HEK293 (cell line): Measurements from ENCODE around the gene SZT2.

Experiments used
- CTCF ChIA-PET: fragments of 350-600 bp; formaldehyde crosslinking; extraction: SDS; loops from one replicate; lab custom pipeline; 2021; ENCODE audit warnings: antibody characterized with exemption; lab: Yijun Ruan, JAX
- POLR2A ChIA-PET: fragments of 300-600 bp; formaldehyde crosslinking; extraction: SDS; loops from one replicate; lab custom pipeline; 2020; ENCODE audit warnings: antibody characterized with exemption, inconsistent platforms; lab: Yijun Ruan, JAX
- H3K27ac ChIP-seq: fragments of 200-500 bp; sonication (Bioruptor generic); 2 replicates; pipeline ENCODE4 v1.5.1; 2014; ENCODE audit warnings: low read depth, low read length, control low read depth, inconsistent platforms; ENCODE audit errors: extremely low read depth
- H3K36me3 ChIP-seq, 2 experiments: fragments of 200-500 bp in 1 of 2; sonication (Bioruptor generic) in 1 of 2; 1 replicate in 1 of 2; 2 replicates in 1 of 2; pipeline ENCODE4 v1.5.1; 2014 to 2017; ENCODE audit warnings: inconsistent platforms in 2 of 2, low read length in 2 of 2; ENCODE audit not compliant: control insufficient read depth in 2 of 2, insufficient read depth in 1 of 2
- H3K4me1 ChIP-seq: fragments of 200-500 bp; sonication (Bioruptor generic); 2 replicates; pipeline ENCODE4 v1.5.1; 2014; ENCODE audit warnings: mild to moderate bottlenecking, low read length, inconsistent platforms; ENCODE audit not compliant: control insufficient read depth, insufficient read depth
- H3K4me3 ChIP-seq: 2 replicates; pipeline ENCODE4 v1.5.1; 2011; ENCODE audit warnings: low read depth, mild to moderate bottlenecking, control low read depth, low read length, moderate library complexity
- H3K9me3 ChIP-seq: fragments of 200-500 bp; sonication (Bioruptor generic); 2 replicates; pipeline ENCODE4 v1.5.1; 2014; ENCODE audit warnings: low read depth, low read length, inconsistent platforms; ENCODE audit not compliant: control insufficient read depth, insufficient read depth
- BCL11A ChIP-seq: fragments of 450-650 bp; formaldehyde crosslinking; IDR thresholded peaks from 2 replicates; pipeline ENCODE4 v1.5.1; 2016; ENCODE audit warnings: low read depth, missing biosample characterization, missing genetic modification characterization
- BCL11B ChIP-seq: fragments of 450-650 bp; formaldehyde crosslinking; IDR thresholded peaks from 2 replicates; pipeline ENCODE4 v1.5.1; 2016; ENCODE audit warnings: low read depth, missing biosample characterization, missing genetic modification characterization
- BCL6B ChIP-seq: fragments of 450-650 bp; formaldehyde crosslinking; IDR thresholded peaks from 2 replicates; pipeline ENCODE4 v1.5.1; 2017; ENCODE audit warnings: missing biosample characterization, missing genetic modification characterization
- GLIS2 ChIP-seq: fragments of 450-650 bp; formaldehyde crosslinking; IDR thresholded peaks from 2 replicates; pipeline ENCODE4 v1.5.1; 2016; ENCODE audit warnings: missing biosample characterization, missing genetic modification characterization
- HOXD13 ChIP-seq: sonication (generic); formaldehyde crosslinking; IDR thresholded peaks from 2 replicates; pipeline ENCODE4 v1.8.0; 2022; ENCODE audit warnings: missing genetic modification reagents, borderline replicate concordance
- KLF10 ChIP-seq: fragments of 450-650 bp; IDR thresholded peaks from 2 replicates; pipeline ENCODE4 v1.5.1; 2018; ENCODE audit warnings: missing biosample characterization, mild to moderate bottlenecking, missing genetic modification characterization
- PRDM1 ChIP-seq: fragments of 450-650 bp; formaldehyde crosslinking; IDR thresholded peaks from 2 replicates; pipeline ENCODE4; 2016; ENCODE audit warnings: missing biosample characterization, missing genetic modification characterization
- SP2 ChIP-seq: fragments of 450-650 bp; formaldehyde crosslinking; IDR thresholded peaks from 2 replicates; pipeline ENCODE4 v1.5.1; 2016; ENCODE audit warnings: missing biosample characterization, missing genetic modification characterization
- YY1 ChIP-seq: fragments of 450-650 bp; formaldehyde crosslinking; IDR thresholded peaks from 2 replicates; pipeline ENCODE4 v1.5.1; 2018; ENCODE audit warnings: missing biosample characterization, missing genetic modification characterization
- ZBTB26 ChIP-seq: fragments of 450-650 bp; formaldehyde crosslinking; optimal IDR thresholded peaks from 2 replicates; pipeline ENCODE3; 2016; ENCODE audit warnings: missing biosample characterization, mild to moderate bottlenecking, missing genetic modification characterization
- ZBTB6 ChIP-seq: fragments of 450-650 bp; formaldehyde crosslinking; IDR thresholded peaks from 2 replicates; pipeline ENCODE4 v1.5.1; 2017; ENCODE audit warnings: missing biosample characterization, missing genetic modification characterization
- ZEB2 ChIP-seq: fragments of 450-650 bp; formaldehyde crosslinking; IDR thresholded peaks from 2 replicates; pipeline ENCODE4 v1.5.1; 2016; ENCODE audit warnings: missing biosample characterization, missing genetic modification characterization
- ZNF10 ChIP-seq: fragments of 450-650 bp; formaldehyde crosslinking; IDR thresholded peaks from 2 replicates; pipeline ENCODE4 v1.5.1; 2017; ENCODE audit warnings: missing biosample characterization, missing genetic modification characterization
- ZNF184 ChIP-seq: fragments of 450-650 bp; IDR thresholded peaks from 2 replicates; pipeline ENCODE4 v1.5.1; 2018; ENCODE audit warnings: missing biosample characterization, mild to moderate bottlenecking, missing genetic modification characterization
- ZNF24 ChIP-seq: fragments of 450-650 bp; formaldehyde crosslinking; IDR thresholded peaks from 2 replicates; pipeline ENCODE4 v1.5.1; 2016; ENCODE audit warnings: missing biosample characterization, missing genetic modification characterization
- ZNF280D ChIP-seq: fragments of 450-650 bp; formaldehyde crosslinking; IDR thresholded peaks from 2 replicates; pipeline ENCODE4 v1.5.1; 2016; ENCODE audit warnings: missing biosample characterization, missing genetic modification characterization
- ZNF324 ChIP-seq: fragments of 450-650 bp; formaldehyde crosslinking; IDR thresholded peaks from 2 replicates; pipeline ENCODE4 v1.5.1; 2016; ENCODE audit warnings: missing biosample characterization, missing genetic modification characterization
- ZNF785 ChIP-seq: fragments of 450-650 bp; formaldehyde crosslinking; IDR thresholded peaks from 2 replicates; pipeline ENCODE4 v1.5.1; 2016; ENCODE audit warnings: missing biosample characterization, missing genetic modification characterization
- ZNF791 ChIP-seq: fragments of 450-650 bp; formaldehyde crosslinking; IDR thresholded peaks from 2 replicates; pipeline ENCODE4 v1.5.1; 2016; ENCODE audit warnings: missing biosample characterization, missing genetic modification characterization
- ZNF843 ChIP-seq: fragments of 450-650 bp; formaldehyde crosslinking; IDR thresholded peaks from 2 replicates; pipeline ENCODE4 v1.5.1; 2016; ENCODE audit warnings: missing biosample characterization, missing genetic modification characterization
- ZSCAN5A ChIP-seq: fragments of 450-650 bp; formaldehyde crosslinking; IDR thresholded peaks from 2 replicates; pipeline ENCODE4 v1.5.1; 2016; ENCODE audit warnings: missing biosample characterization, missing genetic modification characterization
- TF ChIP-seq, protein P1 (sequence below): fragments of 450-650 bp; formaldehyde crosslinking; IDR thresholded peaks from 2 replicates; pipeline ENCODE4 v1.5.1; 2016; ENCODE audit warnings: missing biosample characterization, missing genetic modification characterization, borderline replicate concordance

Gene SZT2

GRCh38 chr1:43358121-43358745 lies 31.5 kb upstream of the SZT2 start (continued):
- TF ChIP-seq, protein P1, sequence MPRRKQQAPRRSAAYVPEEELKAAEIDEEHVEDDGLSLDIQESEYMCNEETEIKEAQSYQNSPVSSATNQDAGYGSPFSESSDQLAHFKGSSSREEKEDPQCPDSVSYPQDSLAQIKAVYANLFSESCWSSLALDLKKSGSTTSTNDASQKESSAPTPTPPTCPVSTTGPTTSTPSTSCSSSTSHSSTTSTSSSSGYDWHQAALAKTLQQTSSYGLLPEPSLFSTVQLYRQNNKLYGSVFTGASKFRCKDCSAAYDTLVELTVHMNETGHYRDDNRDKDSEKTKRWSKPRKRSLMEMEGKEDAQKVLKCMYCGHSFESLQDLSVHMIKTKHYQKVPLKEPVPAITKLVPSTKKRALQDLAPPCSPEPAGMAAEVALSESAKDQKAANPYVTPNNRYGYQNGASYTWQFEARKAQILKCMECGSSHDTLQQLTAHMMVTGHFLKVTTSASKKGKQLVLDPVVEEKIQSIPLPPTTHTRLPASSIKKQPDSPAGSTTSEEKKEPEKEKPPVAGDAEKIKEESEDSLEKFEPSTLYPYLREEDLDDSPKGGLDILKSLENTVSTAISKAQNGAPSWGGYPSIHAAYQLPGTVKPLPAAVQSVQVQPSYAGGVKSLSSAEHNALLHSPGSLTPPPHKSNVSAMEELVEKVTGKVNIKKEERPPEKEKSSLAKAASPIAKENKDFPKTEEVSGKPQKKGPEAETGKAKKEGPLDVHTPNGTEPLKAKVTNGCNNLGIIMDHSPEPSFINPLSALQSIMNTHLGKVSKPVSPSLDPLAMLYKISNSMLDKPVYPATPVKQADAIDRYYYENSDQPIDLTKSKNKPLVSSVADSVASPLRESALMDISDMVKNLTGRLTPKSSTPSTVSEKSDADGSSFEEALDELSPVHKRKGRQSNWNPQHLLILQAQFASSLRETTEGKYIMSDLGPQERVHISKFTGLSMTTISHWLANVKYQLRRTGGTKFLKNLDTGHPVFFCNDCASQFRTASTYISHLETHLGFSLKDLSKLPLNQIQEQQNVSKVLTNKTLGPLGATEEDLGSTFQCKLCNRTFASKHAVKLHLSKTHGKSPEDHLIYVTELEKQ (tag by site-specific recombination) = no peak
- 0 out of 2 replicates have a peak, but pooled peaks have one; percentile 38 for TF ChIP-seq PRDM1 (tag by site-specific recombination)
- no peak for TF ChIP-seq ZNF184
- TF ChIP-seq ZNF791 (tag by site-specific recombination) = no peak
- peak; percentile 59 for TF ChIP-seq ZNF10 (tag by site-specific recombination)
- TF ChIP-seq ZNF785 (tag by site-specific recombination) = peak; percentile 65; the same call in 1 of the 2 replicates
- TF ChIP-seq ZBTB6 = peak; percentile 98
- TF ChIP-seq ZNF324 (tag by site-specific recombination) = peak; percentile 28; the same call in 1 of the 2 replicates
- peak; percentile 20; the same call in 1 of the 2 replicates for TF ChIP-seq ZNF843 (tag by site-specific recombination)

DNA sequence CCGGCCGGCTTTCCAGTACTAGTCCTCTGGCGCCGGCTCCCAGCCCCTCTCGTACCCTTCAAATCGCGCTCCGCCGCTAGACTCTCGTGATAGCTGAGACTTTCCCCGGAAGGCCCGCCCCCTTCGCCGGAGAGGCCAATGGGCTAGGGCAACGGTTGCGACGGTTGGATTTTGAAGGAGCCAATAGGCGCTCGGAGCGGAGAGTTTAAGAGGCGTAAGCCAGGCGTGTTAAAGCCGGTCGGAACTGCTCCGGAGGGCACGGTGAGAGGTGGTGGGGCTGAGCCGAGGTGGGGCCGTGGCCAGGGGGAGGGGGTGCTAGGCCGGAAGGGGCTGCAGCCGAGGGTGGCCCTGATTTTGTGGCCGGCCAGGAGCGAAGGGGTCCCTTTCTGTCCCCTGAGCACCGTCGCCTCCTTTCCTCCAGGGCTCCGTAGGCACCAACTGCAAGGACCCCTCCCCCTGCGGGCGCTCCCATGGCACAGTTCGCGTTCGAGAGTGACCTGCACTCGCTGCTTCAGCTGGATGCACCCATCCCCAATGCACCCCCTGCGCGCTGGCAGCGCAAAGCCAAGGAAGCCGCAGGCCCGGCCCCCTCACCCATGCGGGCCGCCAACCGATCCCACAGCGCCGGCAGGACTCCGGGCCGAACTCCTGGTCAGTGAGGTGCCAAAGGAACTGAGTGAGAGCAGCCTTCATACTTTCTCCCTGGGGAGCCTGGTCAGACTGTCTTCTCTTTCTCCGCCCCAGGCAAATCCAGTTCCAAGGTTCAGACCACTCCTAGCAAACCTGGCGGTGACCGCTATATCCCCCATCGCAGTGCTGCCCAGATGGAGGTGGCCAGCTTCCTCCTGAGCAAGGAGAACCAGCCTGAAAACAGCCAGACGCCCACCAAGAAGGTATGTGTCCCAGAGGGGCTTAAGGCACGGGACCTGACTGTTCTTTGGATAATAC lies 30.7 kb upstream of the SZT2 start, which contains the start of gene CDC20:
CDC20 (plus strand) TSS at position 236 of the 948 bp plus-strand sequence; CDS start at position 471, 235 bp downstream.
- Histone ChIP-seq H3K9me3 (no peaks in the 10 kb centered on the region), H3K36me3 (peaks cover 17 to 49% of the 10 kb centered on the region in 2 experiments), H3K4me3 (peak within 1 kb of the TSS; percentile 86), H3K4me1 (peaks cover 6% of the 10 kb centered on the region), H3K27ac (peak within 1 kb of the TSS; percentile 92)
- CTCF ChIA-PET = interaction anchor here (0.8 to 3.2 kb wide), 10 partner anchors 9 to 132 kb away, joined by 3 to 11 read pairs (median 6); partner anchors contain the start of genes ELOVL1, MED8 and SZT2
- POLR2A ChIA-PET = interaction anchor here (0.6 to 2.5 kb wide), 25 partner anchors 8 to 1416 kb away, joined by 3 to 34 read pairs (median 5); partner anchors contain the start of genes ELOVL1, KDM4A, MED8 and RPS8
- no peak for TF ChIP-seq ZSCAN5A
- peak; percentile 88; the same call in 1 of the 2 replicates for TF ChIP-seq HOXD13 (CRISPR knock-in tag)
- TF ChIP-seq BCL11B = 0 out of 2 replicates have a peak, but pooled peaks have one; percentile 18
- no peak; the same call in 1 of the 2 replicates for TF ChIP-seq YY1
- TF ChIP-seq BCL6B = no peak
- peak; percentile 95 for TF ChIP-seq SP2 (tag by site-specific recombination)
- TF ChIP-seq KLF10 = 0 out of 2 replicates have a peak, but pooled peaks have one; percentile 27
- TF ChIP-seq ZNF280D = no peak
- 0 out of 2 replicates have a peak, but pooled peaks have one; percentile 5 for TF ChIP-seq ZEB2 (tag by site-specific recombination)
- no peak for TF ChIP-seq BCL11A (tag by site-specific recombination)
- TF ChIP-seq ZNF24 = peak; percentile 57; the same call in 1 of the 2 replicates
- peak; percentile 87 for TF ChIP-seq GLIS2 (tag by site-specific recombination)
- TF ChIP-seq ZBTB26 = peak; percentile 45
